IMR-90 (cell line): ENCODE data around the gene MRC2. TPM values are rescaled to one million over a fixed set of nuclear protein-coding genes. Genes with fewer than 3 reads are reported as not detected.
A peak's percentile ranks its signal among the peaks of the same experiment; 100 is the strongest.

ENCODE experiments used
- ATAC-seq: fragments of 200-7000 bp; cut with Tn5 transposase; 2 replicates; pipeline ENCODE4 v1.9.1; 2020; ENCODE audit warnings: low read depth, mild to moderate bottlenecking, moderate library complexity
- BruUV-seq: library from RNA; stranded (reverse); fragments of 400-500 nt; replicated peaks from 2 replicates; lab custom pipeline; 2021; lab: Mats Ljungman, UMichigan
- CTCF ChIA-PET: fragments of 300-600 bp; formaldehyde crosslinking; extraction: SDS; loops from one replicate; lab custom pipeline; 2021; ENCODE audit warnings: antibody characterized with exemption; lab: Yijun Ruan, JAX
- POLR2A ChIA-PET: fragments of 300-600 bp; sonication (Branson Sonifier 250); formaldehyde crosslinking; loops from one replicate; lab custom pipeline; 2022; ENCODE audit warnings: antibody characterized with exemption; ENCODE audit not compliant: unreplicated experiment; lab: Charles Lee
- DNase-seq: peaks from one replicate; pipeline ENCODE4 v3.0.0; 2013
- H2AFZ ChIP-seq: replicated peaks from 2 replicates; pipeline ENCODE3; 2013; ENCODE audit warnings: low read length, mild to moderate bottlenecking; ENCODE audit not compliant: poor library complexity
- H2AK5ac ChIP-seq: 2 replicates; pipeline ENCODE4 v1.6.1; 2013; ENCODE audit warnings: low read depth, low read length, inconsistent platforms
- H2AK9ac ChIP-seq: replicated peaks from 2 replicates; pipeline ENCODE3; 2013; ENCODE audit warnings: mild to moderate bottlenecking, low read depth, low read length, moderate library complexity; ENCODE audit not compliant: poor library complexity
- H2BK120ac ChIP-seq: 2 replicates; pipeline ENCODE4 v1.6.1; 2013; ENCODE audit warnings: low read depth, low read length, inconsistent platforms
- H2BK15ac ChIP-seq: 3 replicates; pipeline ENCODE4 v1.6.1; 2013; ENCODE audit warnings: low read depth, low read length, inconsistent platforms
- H2BK20ac ChIP-seq: 2 replicates; pipeline ENCODE4 v1.6.1; 2013; ENCODE audit warnings: low read depth, mild to moderate bottlenecking, inconsistent platforms, low read length, moderate library complexity
- H2BK5ac ChIP-seq: 2 replicates; pipeline ENCODE4 v1.6.1; 2013; ENCODE audit warnings: mild to moderate bottlenecking, low read depth, low read length, inconsistent platforms; ENCODE audit not compliant: poor library complexity, severe bottlenecking
- H3K14ac ChIP-seq: replicated peaks from 2 replicates; pipeline ENCODE4 v1.6.1; 2013; ENCODE audit warnings: low read depth, low read length, inconsistent platforms
- H3K18ac ChIP-seq: 2 replicates; pipeline ENCODE4 v1.6.1; 2013; ENCODE audit warnings: low read depth, low read length, control low read depth
- H3K23ac ChIP-seq: 2 replicates; pipeline ENCODE4 v1.6.1; 2013; ENCODE audit warnings: low read depth, low read length, inconsistent platforms
- H3K27ac ChIP-seq: 2 replicates; pipeline ENCODE4 v1.5.1; 2013; ENCODE audit warnings: mild to moderate bottlenecking, control low read depth, low read length; ENCODE audit not compliant: insufficient read depth
- H3K27me3 ChIP-seq: 2 replicates; pipeline ENCODE4 v1.6.1; 2013; ENCODE audit warnings: low read length; ENCODE audit not compliant: control insufficient read depth, insufficient read depth
- H3K36me3 ChIP-seq: 2 replicates; pipeline ENCODE4 v1.6.1; 2013; ENCODE audit warnings: low read length, mixed read lengths; ENCODE audit not compliant: control insufficient read depth, insufficient read depth
- H3K4ac ChIP-seq: 2 replicates; pipeline ENCODE4 v1.6.1; 2013; ENCODE audit warnings: low read depth, low read length, inconsistent platforms
- H3K4me1 ChIP-seq: 2 replicates; pipeline ENCODE4 v1.6.1; 2013; ENCODE audit warnings: low read length, mixed read lengths; ENCODE audit not compliant: control insufficient read depth, insufficient read depth
- H3K4me2 ChIP-seq: 2 replicates; pipeline ENCODE4 v1.6.1; 2013; ENCODE audit warnings: low read depth, mild to moderate bottlenecking, control low read depth, low read length, moderate library complexity
- H3K4me3 ChIP-seq: 2 replicates; pipeline ENCODE4 v1.5.1; 2013; ENCODE audit warnings: low read depth, mild to moderate bottlenecking, control low read depth, low read length, moderate library complexity; ENCODE audit not compliant: insufficient read depth
- H3K56ac ChIP-seq: 2 replicates; pipeline ENCODE4 v1.6.1; 2013; ENCODE audit warnings: low read length, inconsistent platforms; ENCODE audit not compliant: insufficient read depth; ENCODE audit errors: extremely low read depth
- H3K79me1 ChIP-seq, 2 experiments: 2 replicates each; pipeline ENCODE4 v1.6.1; 2013; ENCODE audit warnings: low read length in 2 of 2, inconsistent platforms in 1 of 2, low read depth in 1 of 2
- H3K9ac ChIP-seq: 2 replicates; pipeline ENCODE4 v1.6.1; 2013; ENCODE audit warnings: low read depth, low read length, control low read depth
- H3K9me1 ChIP-seq: 2 replicates; pipeline ENCODE4 v1.6.1; 2013; ENCODE audit warnings: low read length, inconsistent platforms; ENCODE audit not compliant: insufficient read depth
- H3K9me3 ChIP-seq: 2 replicates; pipeline ENCODE4 v1.6.1; 2013; ENCODE audit warnings: low read length; ENCODE audit not compliant: control insufficient read depth, insufficient read depth
- H4K20me1 ChIP-seq: 2 replicates; pipeline ENCODE4 v1.6.1; 2013; ENCODE audit warnings: low read length, inconsistent platforms; ENCODE audit not compliant: insufficient read depth
- H4K5ac ChIP-seq: 2 replicates; pipeline ENCODE4 v1.6.1; 2013; ENCODE audit warnings: mild to moderate bottlenecking, low read depth, low read length, control low read depth
- H4K8ac ChIP-seq, 2 experiments: 2 replicates each; pipeline ENCODE4 v1.6.1; 2013; ENCODE audit warnings: low read depth in 2 of 2, low read length in 2 of 2, control low read depth in 1 of 2, inconsistent platforms in 1 of 2
- H4K91ac ChIP-seq: 2 replicates; pipeline ENCODE4 v1.6.1; 2013; ENCODE audit warnings: low read depth, low read length, inconsistent platforms; ENCODE audit not compliant: insufficient read depth
- BHLHE40 ChIP-seq: fragments of 150-350 bp; IDR thresholded peaks from 2 replicates; pipeline ENCODE4 v1.6.1; 2016; ENCODE audit warnings: mild to moderate bottlenecking, low read depth, low read length
- CEBPB ChIP-seq: IDR thresholded peaks from 2 replicates; pipeline ENCODE4 v1.6.1; 2012; ENCODE audit warnings: low read depth, low read length, improper control_type of control experiment
- CHD1 ChIP-seq: IDR thresholded peaks from 2 replicates; pipeline ENCODE4 v1.6.1; 2012; ENCODE audit warnings: low read depth, low read length, improper control_type of control experiment
- FOS ChIP-seq: fragments of 150-350 bp; IDR thresholded peaks from 2 replicates; pipeline ENCODE4 v1.6.1; 2016; ENCODE audit warnings: low read depth, low read length
- MAFK ChIP-seq: IDR thresholded peaks from 2 replicates; pipeline ENCODE4 v1.6.1; 2012; ENCODE audit warnings: low read depth, low read length, improper control_type of control experiment
- MAZ ChIP-seq: IDR thresholded peaks from 2 replicates; pipeline ENCODE4 v1.6.1; 2012; ENCODE audit warnings: low read depth, mild to moderate bottlenecking, low read length, improper control_type of control experiment, moderate library complexity, borderline replicate concordance
- MXI1 ChIP-seq: IDR thresholded peaks from 2 replicates; pipeline ENCODE4 v1.6.1; 2012; ENCODE audit warnings: low read depth, mild to moderate bottlenecking, low read length, moderate library complexity, borderline replicate concordance
- NFE2L2 ChIP-seq: fragments of 150-350 bp; IDR thresholded peaks from 2 replicates; pipeline ENCODE4 v1.6.1; 2016; ENCODE audit warnings: low read depth, mild to moderate bottlenecking, low read length
- POLR2A ChIP-seq: IDR thresholded peaks from 2 replicates; pipeline ENCODE4 v1.6.1; 2012; ENCODE audit warnings: mild to moderate bottlenecking, low read depth, low read length
- RAD21 ChIP-seq: IDR thresholded peaks from 2 replicates; pipeline ENCODE4 v1.6.1; 2012; ENCODE audit warnings: low read length, improper control_type of control experiment
- RCOR1 ChIP-seq: IDR thresholded peaks from 2 replicates; pipeline ENCODE4 v1.6.1; 2012; ENCODE audit warnings: mild to moderate bottlenecking, low read length, improper control_type of control experiment; ENCODE audit not compliant: insufficient replicate concordance
- RFX5 ChIP-seq: IDR thresholded peaks from 2 replicates; pipeline ENCODE4 v1.8.0; 2012; ENCODE audit warnings: low read depth, mild to moderate bottlenecking, low read length, moderate library complexity
- SMC3 ChIP-seq: fragments of 150-350 bp; IDR thresholded peaks from 2 replicates; pipeline ENCODE4 v1.6.1; 2016; ENCODE audit warnings: low read depth, mild to moderate bottlenecking, antibody characterized with exemption, low read length, moderate library complexity
- WGBS, 2 experiments: methylation state at CpG; one replicate each; pipeline versions ENCODE4 v1.1.5 to v1.1.7; 2013; ENCODE audit warnings: missing lambda C conversion rate in 2 of 2; ENCODE audit not compliant: insufficient read length in 1 of 2; ENCODE audit errors: extremely low coverage in 2 of 2; 5-methylcytosine and 5-hydroxymethylcytosine counted together
- dilution Hi-C: fragments of 300-500 bp; cut with HindIII; formaldehyde crosslinking; loops from one replicate; pipeline ENCODE4 v1.14.3; 2018; ENCODE audit warnings: low sequenced_read_pairs; ENCODE audit not compliant: unreplicated experiment
- in situ Hi-C: fragments of 300-500 bp; cut with MboI; formaldehyde crosslinking; loops from 3 replicates; pipeline ENCODE4 v1.14.3; 2019; ENCODE audit warnings: low sequenced_read_pairs, inconsistent platforms, mixed read lengths
- intact Hi-C: fragments of 100-400 bp; cut with micrococcal nuclease; formaldehyde crosslinking; loops from 2 replicates; pipeline ENCODE4 v1.10.0; 2022
- polyA plus RNA-seq, 3 experiments: library from polyadenylated mRNA; depleted of rRNA; stranded (reverse); fragments of >200 nt; gene quantifications; 2 replicates each; pipeline ENCODE4 v1.2.3, GENCODE V29; 2012; ENCODE audit warnings: low replicate concordance in 1 of 3
- total RNA-seq: library from RNA; depleted of rRNA; stranded (reverse); fragments of >200 nt; gene quantifications from 2 replicates; pipeline ENCODE4 v1.2.3, GENCODE V29; 2012
- TF ChIP-seq, protein P1 (sequence below): conservative IDR thresholded peaks from 2 replicates; pipeline ENCODE4 v1.5.1; 2012; ENCODE audit warnings: mild to moderate bottlenecking, low read depth, low read length, improper control_type of control experiment
- TF ChIP-seq, protein P2 (sequence below): fragments of 150-350 bp; IDR thresholded peaks from 2 replicates; pipeline ENCODE4 v1.6.1; 2016; ENCODE audit warnings: low read depth, mild to moderate bottlenecking, low read length, moderate library complexity, borderline replicate concordance
- TF ChIP-seq, protein P3 (sequence below): fragments of 150-350 bp; IDR thresholded peaks from 2 replicates; pipeline ENCODE4 v1.6.1; 2017; ENCODE audit warnings: mild to moderate bottlenecking, antibody characterized with exemption, low read length, low read depth

Gene MRC2
- total and polyA plus RNA-seq, 2 of the 4 experiments (the other 2 are of a cell fraction): 39.3 to 137 TPM

DNA sequence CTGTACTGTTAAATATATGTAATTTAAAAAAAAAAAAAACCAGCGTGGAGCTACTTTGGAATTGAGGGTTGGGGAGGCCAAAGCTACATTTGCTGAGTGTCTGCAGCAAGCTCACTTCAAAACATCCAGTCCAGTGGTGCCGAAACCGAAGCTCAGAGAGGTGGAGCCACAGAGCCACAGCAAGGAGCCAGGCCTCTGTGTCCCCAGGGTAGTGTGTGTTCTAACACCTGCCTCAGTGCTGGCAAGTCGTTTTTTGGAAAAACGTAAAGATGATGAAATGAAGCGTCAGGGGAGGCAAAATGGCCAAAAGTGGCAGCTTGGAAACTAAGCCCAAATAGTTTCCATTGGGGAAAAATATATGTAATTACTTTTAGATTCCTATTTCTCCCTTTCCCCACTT, 36.1 kb upstream of the MRC2 start:
- WGBS, 2 experiments: no CpG with 5 or more reads among the region's 6 CpGs
- H3K9ac ChIP-seq: no peak overlapping the region
- no peak overlapping the region for H2BK20ac ChIP-seq
- peaks cover 23 to 39% of the 10 kb centered on the region in 2 experiments for H3K79me1 ChIP-seq
- DNase-seq (no peak), ATAC-seq (no peak)
- H4K91ac ChIP-seq: no peak overlapping the region
- H3K23ac ChIP-seq: no peak overlapping the region
- H2BK5ac ChIP-seq: no peak overlapping the region
- TF ChIP-seq MAFK (no peak), RAD21 (no peak), RCOR1 (no peak), CHD1 (no peak), BHLHE40 (no peak), SMC3 (no peak), FOS (no peak), MXI1 (no peak), POLR2A (no peak), RFX5 (no peak), CEBPB (no peak), MAZ (no peak), NFE2L2 (no peak)
- TF ChIP-seq, protein P1, sequence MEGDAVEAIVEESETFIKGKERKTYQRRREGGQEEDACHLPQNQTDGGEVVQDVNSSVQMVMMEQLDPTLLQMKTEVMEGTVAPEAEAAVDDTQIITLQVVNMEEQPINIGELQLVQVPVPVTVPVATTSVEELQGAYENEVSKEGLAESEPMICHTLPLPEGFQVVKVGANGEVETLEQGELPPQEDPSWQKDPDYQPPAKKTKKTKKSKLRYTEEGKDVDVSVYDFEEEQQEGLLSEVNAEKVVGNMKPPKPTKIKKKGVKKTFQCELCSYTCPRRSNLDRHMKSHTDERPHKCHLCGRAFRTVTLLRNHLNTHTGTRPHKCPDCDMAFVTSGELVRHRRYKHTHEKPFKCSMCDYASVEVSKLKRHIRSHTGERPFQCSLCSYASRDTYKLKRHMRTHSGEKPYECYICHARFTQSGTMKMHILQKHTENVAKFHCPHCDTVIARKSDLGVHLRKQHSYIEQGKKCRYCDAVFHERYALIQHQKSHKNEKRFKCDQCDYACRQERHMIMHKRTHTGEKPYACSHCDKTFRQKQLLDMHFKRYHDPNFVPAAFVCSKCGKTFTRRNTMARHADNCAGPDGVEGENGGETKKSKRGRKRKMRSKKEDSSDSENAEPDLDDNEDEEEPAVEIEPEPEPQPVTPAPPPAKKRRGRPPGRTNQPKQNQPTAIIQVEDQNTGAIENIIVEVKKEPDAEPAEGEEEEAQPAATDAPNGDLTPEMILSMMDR: no peak
- TF ChIP-seq, protein P2, sequence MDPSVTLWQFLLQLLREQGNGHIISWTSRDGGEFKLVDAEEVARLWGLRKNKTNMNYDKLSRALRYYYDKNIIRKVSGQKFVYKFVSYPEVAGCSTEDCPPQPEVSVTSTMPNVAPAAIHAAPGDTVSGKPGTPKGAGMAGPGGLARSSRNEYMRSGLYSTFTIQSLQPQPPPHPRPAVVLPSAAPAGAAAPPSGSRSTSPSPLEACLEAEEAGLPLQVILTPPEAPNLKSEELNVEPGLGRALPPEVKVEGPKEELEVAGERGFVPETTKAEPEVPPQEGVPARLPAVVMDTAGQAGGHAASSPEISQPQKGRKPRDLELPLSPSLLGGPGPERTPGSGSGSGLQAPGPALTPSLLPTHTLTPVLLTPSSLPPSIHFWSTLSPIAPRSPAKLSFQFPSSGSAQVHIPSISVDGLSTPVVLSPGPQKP: no peak
- TF ChIP-seq, protein P3, sequence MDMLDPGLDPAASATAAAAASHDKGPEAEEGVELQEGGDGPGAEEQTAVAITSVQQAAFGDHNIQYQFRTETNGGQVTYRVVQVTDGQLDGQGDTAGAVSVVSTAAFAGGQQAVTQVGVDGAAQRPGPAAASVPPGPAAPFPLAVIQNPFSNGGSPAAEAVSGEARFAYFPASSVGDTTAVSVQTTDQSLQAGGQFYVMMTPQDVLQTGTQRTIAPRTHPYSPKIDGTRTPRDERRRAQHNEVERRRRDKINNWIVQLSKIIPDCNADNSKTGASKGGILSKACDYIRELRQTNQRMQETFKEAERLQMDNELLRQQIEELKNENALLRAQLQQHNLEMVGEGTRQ: no peak
- CTCF ChIA-PET: interaction anchor here (0.7 kb wide), 1 partner anchor 24 kb away, joined by 9 read pairs; no protein-coding TSS in a partner anchor
- H2AK9ac ChIP-seq: peak overlapping the region; percentile 3
- in situ Hi-C loops: no loop called here
- H3K4me3 ChIP-seq: no peak overlapping the region
- POLR2A ChIA-PET: no interaction called here
- no peak overlapping the region for H3K4ac ChIP-seq
- 0 out of 4 replicates have a peak overlapping the region, but pooled peaks of 1 of the 2 experiments have one; percentile 35 for H4K8ac ChIP-seq
- H3K14ac ChIP-seq: no peak overlapping the region
- dilution Hi-C loops: no loop called here
- no TSS peak for BruUV-seq
- peaks cover 16% of the 10 kb centered on the region for H3K9me1 ChIP-seq
- H2BK120ac ChIP-seq: no peak overlapping the region
- no peak overlapping the region for H3K27ac ChIP-seq
- H2AFZ ChIP-seq: no peak overlapping the region
- no peaks in the 10 kb centered on the region for H3K27me3 ChIP-seq
- no peak overlapping the region for H2BK15ac ChIP-seq
- no peak overlapping the region for H2AK5ac ChIP-seq
- no peak overlapping the region for H3K4me2 ChIP-seq
- no peak overlapping the region for H3K18ac ChIP-seq
- peaks cover 10% of the 10 kb centered on the region for H3K4me1 ChIP-seq
- peaks cover 15% of the 10 kb centered on the region for H4K20me1 ChIP-seq
- H4K5ac ChIP-seq: no peak overlapping the region
- intact Hi-C loops: no loop called here
- no peaks in the 10 kb centered on the region for H3K9me3 ChIP-seq
- H3K36me3 ChIP-seq: peaks cover 33% of the 10 kb centered on the region
- H3K56ac ChIP-seq: no peak overlapping the region
